OCI-LY7 (cell line): ENCODE measurements around the gene KIZ. TPM values are rescaled to one million over a fixed set of nuclear protein-coding genes. Genes with fewer than 3 reads are reported as not detected.
"Not testable (repeated sequence)": the region's sequence is repeated elsewhere in the genome, so short reads cannot be mapped to it uniquely, and the experiment has no call there.

Experiments used
- BruUV-seq: library from RNA; stranded (reverse); fragments of 400-500 nt; replicated peaks from 2 replicates; lab custom pipeline; 2021; lab: Mats Ljungman, UMichigan
- CTCF ChIA-PET: fragments of 300-600 bp; sonication (Branson Sonifier 250); formaldehyde crosslinking; loops from one replicate; lab custom pipeline; 2022; ENCODE audit warnings: antibody characterized with exemption; ENCODE audit not compliant: unreplicated experiment; lab: Charles Lee
- POLR2A ChIA-PET: fragments of 300-600 bp; sonication (Branson Sonifier 250); formaldehyde crosslinking; loops from one replicate; lab custom pipeline; 2022; ENCODE audit warnings: antibody characterized with exemption; lab: Charles Lee
- DNase-seq: peaks from one replicate; pipeline ENCODE4 v3.0.0-alpha.2; 2015; ENCODE audit warnings: low spot score
- H2AFZ ChIP-seq: fragments of 200-600 bp; sonication (generic), shearing (Covaris generic); 2 replicates; pipeline ENCODE4 v1.6.1; 2014; ENCODE audit warnings: mild to moderate bottlenecking, antibody characterized with exemption, low read length, moderate library complexity
- H3K27ac ChIP-seq: fragments of 200-600 bp; sonication (generic); 2 replicates; pipeline ENCODE4 v1.5.1; 2014; ENCODE audit warnings: mixed run types, low read depth, mild to moderate bottlenecking, moderate library complexity, low read length, inconsistent platforms; ENCODE audit not compliant: poor library complexity, severe bottlenecking
- H3K36me3 ChIP-seq: fragments of 200-600 bp; sonication (generic); 2 replicates; pipeline ENCODE4 v1.6.1; 2014; ENCODE audit warnings: mild to moderate bottlenecking, antibody characterized with exemption, low read length, moderate library complexity, mixed read lengths; ENCODE audit not compliant: insufficient read depth
- H3K4me1 ChIP-seq: fragments of 200-600 bp; sonication (generic); 2 replicates; pipeline ENCODE4 v1.5.1; 2014; ENCODE audit warnings: mild to moderate bottlenecking, low read length; ENCODE audit not compliant: insufficient read depth, poor library complexity, severe bottlenecking
- H3K4me2 ChIP-seq: fragments of 200-600 bp; sonication (generic); 2 replicates; pipeline ENCODE4 v1.6.1; 2014; ENCODE audit warnings: mild to moderate bottlenecking, low read length
- H3K4me3 ChIP-seq: fragments of 200-600 bp; sonication (generic); 2 replicates; pipeline ENCODE4 v1.5.1; 2014; ENCODE audit warnings: mild to moderate bottlenecking, low read depth, low read length; ENCODE audit not compliant: poor library complexity, severe bottlenecking
- H3K79me2 ChIP-seq: fragments of 200-600 bp; sonication (generic); 2 replicates; pipeline ENCODE4 v1.6.1; 2016; ENCODE audit warnings: low read depth, mild to moderate bottlenecking, low read length, moderate library complexity, mixed read lengths; ENCODE audit not compliant: insufficient read depth
- H3K9me2 ChIP-seq: fragments of 200-600 bp; sonication (generic); 2 replicates; pipeline ENCODE4 v1.6.1; 2016; ENCODE audit warnings: mild to moderate bottlenecking, low read length, mixed read lengths; ENCODE audit not compliant: insufficient read depth
- H3K9me3 ChIP-seq: fragments of 200-600 bp; sonication (generic); 2 replicates; pipeline ENCODE4 v1.6.1; 2014; ENCODE audit warnings: mild to moderate bottlenecking, mixed run types, low read length, mixed read lengths
- H4K20me1 ChIP-seq: fragments of 200-600 bp; sonication (generic); 2 replicates; pipeline ENCODE4 v1.6.1; 2014; ENCODE audit warnings: mild to moderate bottlenecking, antibody characterized with exemption, low read length, moderate library complexity, mixed read lengths; ENCODE audit not compliant: insufficient read depth
- EZH2phosphoT487 ChIP-seq: fragments of 200-600 bp; sonication (generic); IDR thresholded peaks from 2 replicates; pipeline ENCODE4 v1.6.1; 2018; ENCODE audit warnings: low read depth, borderline replicate concordance, mild to moderate bottlenecking, mixed run types, antibody characterized with exemption, low read length, moderate library complexity, mixed read lengths
- intact Hi-C: fragments of 100-400 bp; cut with micrococcal nuclease; formaldehyde crosslinking; loops from one replicate; pipeline ENCODE4 v1.10.0; 2022; ENCODE audit not compliant: unreplicated experiment
- total RNA-seq, 2 experiments: library from RNA; depleted of rRNA in 1 of 2; stranded (reverse); fragments of >200 nt in 1 of 2; shearing (Covaris generic) in 1 of 2; gene quantifications; 2 replicates each; pipeline ENCODE4 v1.2.3, GENCODE V29; 2014 to 2022
- TF ChIP-seq, protein P1 (sequence below): fragments of 200-600 bp; sonication (generic); conservative IDR thresholded peaks from 2 replicates; pipeline ENCODE4 v1.5.1; 2014; ENCODE audit warnings: mild to moderate bottlenecking, antibody characterized with exemption, low read length, moderate library complexity, mixed read lengths

KIZ gene
- total RNA-seq, 2 experiments from 2014 or later: 16.0 to 23.7 TPM

DNA sequence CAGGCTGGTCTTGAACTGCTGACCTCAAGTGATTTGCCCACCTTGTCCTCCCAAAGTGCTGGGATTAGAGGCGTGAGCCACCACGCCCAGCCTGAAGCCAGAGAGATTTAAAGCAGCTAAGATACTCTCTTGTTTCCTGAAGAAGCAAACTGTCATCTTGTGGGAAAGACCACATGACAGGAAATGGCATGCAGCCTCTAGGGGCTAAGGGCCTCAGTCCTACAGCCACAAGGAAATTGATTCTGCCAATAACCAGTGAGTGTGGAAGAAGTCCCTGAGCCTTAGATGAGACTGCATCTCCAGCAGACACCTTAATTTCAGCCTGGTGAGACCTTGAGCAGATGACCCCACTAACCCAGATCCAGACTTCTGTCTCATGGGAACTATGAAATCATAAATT, 40.9 kb downstream of the KIZ start:
- H3K9me3 ChIP-seq: no peaks in the 10 kb centered on the region
- peaks cover 12% of the 10 kb centered on the region for H3K4me1 ChIP-seq
- BruUV-seq: no TSS peak
- CTCF ChIA-PET: no interaction called here
- H3K36me3 ChIP-seq: peaks cover 3% of the 10 kb centered on the region; the same call in 1 of the 2 replicates
- H3K4me3 ChIP-seq: no peak overlapping the region
- intact Hi-C loops: no loop called here
- H2AFZ ChIP-seq: no peak overlapping the region
- H3K4me2 ChIP-seq: peak overlapping the region; percentile 34
- peak; percentile 49 for DNase-seq
- no peaks in the 10 kb centered on the region for H3K9me2 ChIP-seq
- no peaks in the 10 kb centered on the region for H4K20me1 ChIP-seq
- peak overlapping the region; percentile 35 for H3K27ac ChIP-seq
- no peak for TF ChIP-seq EZH2phosphoT487
- TF ChIP-seq, protein P1, sequence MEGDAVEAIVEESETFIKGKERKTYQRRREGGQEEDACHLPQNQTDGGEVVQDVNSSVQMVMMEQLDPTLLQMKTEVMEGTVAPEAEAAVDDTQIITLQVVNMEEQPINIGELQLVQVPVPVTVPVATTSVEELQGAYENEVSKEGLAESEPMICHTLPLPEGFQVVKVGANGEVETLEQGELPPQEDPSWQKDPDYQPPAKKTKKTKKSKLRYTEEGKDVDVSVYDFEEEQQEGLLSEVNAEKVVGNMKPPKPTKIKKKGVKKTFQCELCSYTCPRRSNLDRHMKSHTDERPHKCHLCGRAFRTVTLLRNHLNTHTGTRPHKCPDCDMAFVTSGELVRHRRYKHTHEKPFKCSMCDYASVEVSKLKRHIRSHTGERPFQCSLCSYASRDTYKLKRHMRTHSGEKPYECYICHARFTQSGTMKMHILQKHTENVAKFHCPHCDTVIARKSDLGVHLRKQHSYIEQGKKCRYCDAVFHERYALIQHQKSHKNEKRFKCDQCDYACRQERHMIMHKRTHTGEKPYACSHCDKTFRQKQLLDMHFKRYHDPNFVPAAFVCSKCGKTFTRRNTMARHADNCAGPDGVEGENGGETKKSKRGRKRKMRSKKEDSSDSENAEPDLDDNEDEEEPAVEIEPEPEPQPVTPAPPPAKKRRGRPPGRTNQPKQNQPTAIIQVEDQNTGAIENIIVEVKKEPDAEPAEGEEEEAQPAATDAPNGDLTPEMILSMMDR: no peak
- POLR2A ChIA-PET: no interaction called here
- no peaks in the 10 kb centered on the region for H3K79me2 ChIP-seq

DNA sequence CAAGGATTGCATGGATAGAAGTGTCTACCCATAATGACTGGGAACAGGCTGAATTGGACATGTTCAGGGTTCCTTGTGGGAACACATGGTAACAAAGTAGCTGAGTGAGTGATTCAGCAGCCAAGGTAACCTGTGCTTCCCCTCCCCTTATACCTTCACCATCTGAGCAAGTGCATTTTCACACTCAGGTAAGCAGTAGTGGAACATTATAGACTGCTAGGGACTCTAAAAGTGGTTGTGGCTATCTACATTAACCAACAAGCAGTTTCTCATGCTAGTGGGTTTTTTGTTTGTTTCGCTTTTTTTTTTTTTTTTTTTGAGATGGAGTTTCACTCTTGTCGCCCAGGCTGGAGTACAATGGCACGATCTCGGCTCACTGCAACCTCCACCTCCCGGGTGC, 41.4 kb downstream of the KIZ start:
- no peak overlapping the region for H2AFZ ChIP-seq
- H3K36me3 ChIP-seq: no peaks in the 10 kb centered on the region
- peak overlapping the region; percentile 34 for H3K4me2 ChIP-seq
- peaks cover 12% of the 10 kb centered on the region for H3K4me1 ChIP-seq
- DNase-seq: no peak
- POLR2A ChIA-PET: no interaction called here
- no peaks in the 10 kb centered on the region for H3K9me2 ChIP-seq
- no peaks in the 10 kb centered on the region for H3K9me3 ChIP-seq
- H3K79me2 ChIP-seq: no peaks in the 10 kb centered on the region
- no peak overlapping the region for H3K4me3 ChIP-seq
- intact Hi-C loops: no loop called here
- BruUV-seq: no TSS peak
- CTCF ChIA-PET: no interaction called here
- no peaks in the 10 kb centered on the region for H4K20me1 ChIP-seq
- TF ChIP-seq, protein P1: no peak
- TF ChIP-seq EZH2phosphoT487: no peak
- peak overlapping the region; percentile 35 for H3K27ac ChIP-seq

- H3K4me1 ChIP-seq: peaks cover 12% of the 10 kb centered on the region
- H3K27ac ChIP-seq, H3K36me3 ChIP-seq, DNase-seq, H3K79me2 ChIP-seq, H3K4me3 ChIP-seq, H4K20me1 ChIP-seq, H3K9me3 ChIP-seq, H3K4me2 ChIP-seq, H3K9me2 ChIP-seq, intact Hi-C loops, POLR2A ChIA-PET, H2AFZ ChIP-seq, BruUV-seq, CTCF ChIA-PET: not testable (repeated sequence)
Observed at GRCh38 chr20:21168061-21168460, 42.2 kb downstream of the KIZ start.
